Neutrophil (primary cell): ENCODE measurements around the gene KPNB1.
"Not testable (repeated sequence)": the region's sequence is repeated elsewhere in the genome, so short reads cannot be mapped to it uniquely, and the experiment has no call there.

ENCODE experiments used
- H3K27ac ChIP-seq: fragments of 200-600 bp; sonication (generic); 2 replicates; pipeline ENCODE4 v1.5.1; 2016; ENCODE audit warnings: mild to moderate bottlenecking, moderate library complexity
- H3K27me3 ChIP-seq: fragments of 200-600 bp; sonication (generic); 2 replicates; pipeline ENCODE4 v1.6.0; 2016; ENCODE audit warnings: mild to moderate bottlenecking
- H3K36me3 ChIP-seq: fragments of 200-600 bp; sonication (generic); 2 replicates; pipeline ENCODE4 v1.5.1; 2017
- H3K4me1 ChIP-seq, 2 experiments: fragments of 200-600 bp in 1 of 2; sonication (generic) in 1 of 2; 1 replicate in 1 of 2; 2 replicates in 1 of 2; pipeline versions ENCODE4 v1.5.1 to v1.6.1; 2013 to 2016; ENCODE audit warnings: low read depth in 1 of 2, low read length in 1 of 2, mild to moderate bottlenecking in 1 of 2, moderate library complexity in 1 of 2; ENCODE audit not compliant: control insufficient read depth in 1 of 2, insufficient read depth in 1 of 2
- H3K4me3 ChIP-seq, 2 experiments: fragments of 200-600 bp in 1 of 2; sonication (generic) in 1 of 2; 1 replicate in 1 of 2; 2 replicates in 1 of 2; pipeline ENCODE4 v1.5.1; 2013 to 2016; ENCODE audit warnings: low read depth in 1 of 2, low read length in 1 of 2, mild to moderate bottlenecking in 1 of 2, moderate library complexity in 1 of 2
- H3K9me3 ChIP-seq: fragments of 200-600 bp; sonication (generic); 2 replicates; pipeline ENCODE4 v1.5.1; 2016
- TF ChIP-seq, protein P1 (sequence below): fragments of 200-600 bp; sonication (generic); IDR thresholded peaks from 2 replicates; pipeline ENCODE4 v1.5.1; 2016; ENCODE audit warnings: antibody characterized with exemption

KPNB1 gene

GRCh38 chr17:47676199-47676472, 26.4 kb downstream of the KPNB1 start:
- TF ChIP-seq, protein P1, sequence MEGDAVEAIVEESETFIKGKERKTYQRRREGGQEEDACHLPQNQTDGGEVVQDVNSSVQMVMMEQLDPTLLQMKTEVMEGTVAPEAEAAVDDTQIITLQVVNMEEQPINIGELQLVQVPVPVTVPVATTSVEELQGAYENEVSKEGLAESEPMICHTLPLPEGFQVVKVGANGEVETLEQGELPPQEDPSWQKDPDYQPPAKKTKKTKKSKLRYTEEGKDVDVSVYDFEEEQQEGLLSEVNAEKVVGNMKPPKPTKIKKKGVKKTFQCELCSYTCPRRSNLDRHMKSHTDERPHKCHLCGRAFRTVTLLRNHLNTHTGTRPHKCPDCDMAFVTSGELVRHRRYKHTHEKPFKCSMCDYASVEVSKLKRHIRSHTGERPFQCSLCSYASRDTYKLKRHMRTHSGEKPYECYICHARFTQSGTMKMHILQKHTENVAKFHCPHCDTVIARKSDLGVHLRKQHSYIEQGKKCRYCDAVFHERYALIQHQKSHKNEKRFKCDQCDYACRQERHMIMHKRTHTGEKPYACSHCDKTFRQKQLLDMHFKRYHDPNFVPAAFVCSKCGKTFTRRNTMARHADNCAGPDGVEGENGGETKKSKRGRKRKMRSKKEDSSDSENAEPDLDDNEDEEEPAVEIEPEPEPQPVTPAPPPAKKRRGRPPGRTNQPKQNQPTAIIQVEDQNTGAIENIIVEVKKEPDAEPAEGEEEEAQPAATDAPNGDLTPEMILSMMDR = no peak
- Histone ChIP-seq H3K4me1 (peaks cover 27 to 32% of the 10 kb centered on the region in 2 experiments), H3K27ac (no peak overlapping the region), H3K4me3 (no peak overlapping the region), H3K36me3 (peaks cover 100% of the 10 kb centered on the region), H3K27me3 (no peaks in the 10 kb centered on the region), H3K9me3 (no peaks in the 10 kb centered on the region)

DNA sequence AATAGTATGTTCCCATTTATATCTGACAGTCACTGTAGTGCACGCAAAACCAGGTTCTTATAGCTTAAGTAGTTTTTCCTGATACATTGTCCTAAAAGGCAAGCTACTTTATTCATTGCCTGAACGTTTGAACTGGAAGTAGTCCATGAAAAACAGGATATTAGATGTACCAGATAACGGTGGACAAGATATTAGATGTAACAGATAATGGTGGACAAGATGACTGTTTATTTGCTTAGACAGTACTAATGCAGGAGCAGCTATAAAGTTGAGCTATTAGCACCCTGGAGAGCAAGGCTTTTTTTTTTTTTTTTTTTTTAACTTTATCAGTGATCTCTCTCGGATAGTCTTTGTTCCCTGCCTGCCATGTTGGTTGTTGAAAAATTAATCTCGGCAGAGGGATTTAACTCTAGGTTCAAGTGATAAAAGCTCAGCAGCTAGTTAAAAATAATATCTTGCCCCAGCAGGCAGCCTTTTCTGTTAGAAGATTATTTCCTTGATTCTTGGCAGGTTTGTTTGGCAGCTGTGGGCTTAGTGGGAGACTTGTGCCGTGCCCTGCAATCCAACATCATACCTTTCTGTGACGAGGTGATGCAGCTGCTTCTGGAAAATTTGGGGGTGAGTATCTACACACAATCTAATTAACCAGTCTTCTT, 26.9 kb downstream of the KPNB1 start:
- H3K36me3 ChIP-seq = peaks cover 100% of the 10 kb centered on the region
- TF ChIP-seq, protein P1 = no peak
- H3K4me1 ChIP-seq = peaks cover 22 to 27% of the 10 kb centered on the region in 2 experiments
- H3K4me3 ChIP-seq = no peak overlapping the region
- no peak overlapping the region for H3K27ac ChIP-seq
- H3K27me3 ChIP-seq = no peaks in the 10 kb centered on the region
- H3K9me3 ChIP-seq = no peaks in the 10 kb centered on the region

DNA sequence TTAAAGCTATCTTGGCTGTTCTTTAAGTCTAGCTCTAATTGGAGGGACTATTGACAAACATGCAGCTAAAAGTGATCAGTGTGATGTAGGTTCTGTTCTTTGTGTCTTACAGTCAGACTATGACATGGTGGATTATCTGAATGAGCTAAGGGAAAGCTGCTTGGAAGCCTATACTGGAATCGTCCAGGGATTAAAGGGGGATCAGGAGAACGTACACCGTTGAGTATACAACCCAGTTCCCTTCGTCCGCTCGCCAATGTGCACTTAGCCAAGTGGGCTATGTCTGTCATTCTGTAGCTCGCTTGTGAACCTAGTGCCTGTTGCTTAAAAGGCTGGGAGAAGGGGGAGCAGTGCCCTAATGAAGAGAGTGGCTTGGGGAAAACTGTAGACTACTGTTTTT, 28.5 kb downstream of the KPNB1 start:
- Histone ChIP-seq H3K4me3 (no peak overlapping the region), H3K9me3 (no peaks in the 10 kb centered on the region), H3K27me3 (no peaks in the 10 kb centered on the region), H3K4me1 (peaks cover 6 to 12% of the 10 kb centered on the region in 2 experiments), H3K27ac (peak overlapping the region; percentile 23), H3K36me3 (peaks cover 100% of the 10 kb centered on the region)
- TF ChIP-seq, protein P1 = no peak

DNA sequence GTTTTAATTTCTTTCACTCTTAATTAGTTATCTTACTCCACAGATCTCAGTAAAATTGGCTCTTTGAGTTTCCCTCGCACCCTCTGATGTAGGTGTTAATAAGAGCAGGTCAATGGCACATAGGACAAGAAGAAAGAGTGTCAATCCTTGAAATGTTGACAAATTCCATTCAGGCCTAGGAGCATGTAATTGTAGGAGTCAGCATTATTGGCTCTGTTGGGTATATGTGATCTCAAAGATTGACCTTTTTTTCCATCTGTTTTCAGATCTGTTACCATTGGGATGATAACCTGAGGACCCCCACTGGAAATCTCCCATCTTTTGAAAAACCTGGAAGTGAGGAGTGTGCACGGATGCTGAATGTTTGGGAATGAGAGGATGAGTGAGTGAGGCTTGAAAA, 32.4 kb downstream of the KPNB1 start:
- no peaks in the 10 kb centered on the region for H3K27me3 ChIP-seq
- H3K36me3 ChIP-seq = peaks cover 100% of the 10 kb centered on the region
- H3K27ac ChIP-seq = no peak overlapping the region
- TF ChIP-seq, protein P1 = no peak
- H3K4me1 ChIP-seq = peaks cover 10 to 15% of the 10 kb centered on the region in 2 experiments
- H3K4me3 ChIP-seq = no peak overlapping the region
- H3K9me3 ChIP-seq = no peaks in the 10 kb centered on the region

- not testable (repeated sequence) for H3K27me3 ChIP-seq, H3K27ac ChIP-seq, H3K9me3 ChIP-seq, H3K4me3 ChIP-seq
- Histone ChIP-seq H3K36me3 (peaks cover 97% of the 10 kb centered on the region), H3K4me1 (peaks cover 13 to 17% of the 10 kb centered on the region in 2 experiments)
These were observed 33.0 kb downstream of the KPNB1 start for GRCh38 chr17:47682727-47683126.

DNA sequence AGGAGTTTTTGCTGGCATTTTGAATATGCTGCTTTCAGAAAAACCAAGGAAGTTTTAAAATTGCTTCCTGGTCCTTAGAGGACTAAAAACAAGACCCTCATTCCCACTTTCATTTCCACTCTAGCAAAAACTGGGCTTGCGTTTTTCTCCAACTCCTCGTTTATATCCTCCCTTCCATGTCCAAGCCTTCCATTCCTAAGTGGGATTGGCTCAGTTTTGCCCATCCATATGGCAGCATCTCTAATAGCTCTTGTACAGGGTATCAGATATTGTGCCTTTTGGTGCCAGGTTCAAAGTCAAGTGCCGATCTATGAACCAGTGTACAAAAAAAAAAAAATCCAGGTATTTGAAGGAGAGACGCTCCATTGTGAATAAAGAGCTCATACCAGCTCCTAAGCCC, 34.3 kb downstream of the KPNB1 start:
- H3K4me1 ChIP-seq = peaks cover 13 to 17% of the 10 kb centered on the region in 2 experiments
- H3K9me3 ChIP-seq = no peaks in the 10 kb centered on the region
- H3K36me3 ChIP-seq = peaks cover 88% of the 10 kb centered on the region
- TF ChIP-seq, protein P1 = no peak
- no peaks in the 10 kb centered on the region for H3K27me3 ChIP-seq
- no peak overlapping the region for H3K4me3 ChIP-seq
- H3K27ac ChIP-seq = peak overlapping the region; percentile 15
